SK-N-SH treated with all-trans-retinoic acid at 6 μM for 48 hours (cell line): ENCODE measurements around the gene CLEC20A.

Source experiments
- ATAC-seq: fragments of 200-7000 bp; cut with Tn5 transposase; 3 replicates; pipeline ENCODE4 v1.9.1; 2020; ENCODE audit warnings: mild to moderate bottlenecking, moderate library complexity
- BACH2 ChIP-seq: fragments of 250-450 bp; sonication (Bioruptor Pico); IDR thresholded peaks from 2 replicates; pipeline ENCODE4 v1.9.0; 2021; ENCODE audit warnings: mild to moderate bottlenecking, borderline replicate concordance
- CSDC2 ChIP-seq: fragments of 250-450 bp; sonication (Bioruptor Pico); IDR thresholded peaks from 2 replicates; pipeline ENCODE4 v1.5.0; 2020; ENCODE audit warnings: mild to moderate bottlenecking, moderate library complexity
- ESRRG ChIP-seq: fragments of 250-450 bp; sonication (Bioruptor Pico); IDR thresholded peaks from 2 replicates; pipeline ENCODE4 v1.6.1; 2021; ENCODE audit warnings: mild to moderate bottlenecking
- GLIS3 ChIP-seq: fragments of 250-450 bp; sonication (Bioruptor Pico); IDR thresholded peaks from 2 replicates; pipeline ENCODE4 v1.5.0; 2020; ENCODE audit warnings: mild to moderate bottlenecking, moderate library complexity
- ISL1 ChIP-seq: fragments of 250-450 bp; sonication (Bioruptor Pico); IDR thresholded peaks from 2 replicates; pipeline ENCODE4 v2.1.2; 2022; ENCODE audit warnings: mild to moderate bottlenecking, moderate library complexity
- OSR1 ChIP-seq: fragments of 250-450 bp; sonication (Bioruptor Pico); IDR thresholded peaks from 2 replicates; pipeline ENCODE4 v1.8.0; 2022; ENCODE audit warnings: moderate library complexity, mild to moderate bottlenecking, inconsistent platforms
- PPARA ChIP-seq: fragments of 250-450 bp; sonication (Bioruptor Pico); IDR thresholded peaks from 2 replicates; pipeline ENCODE4 v1.5.0; 2020; ENCODE audit warnings: mild to moderate bottlenecking, borderline replicate concordance
- ZC3H10 ChIP-seq: fragments of 250-450 bp; sonication (Bioruptor Pico); IDR thresholded peaks from 2 replicates; pipeline ENCODE4 v1.5.1; 2021; ENCODE audit warnings: mild to moderate bottlenecking, moderate library complexity
- ZFP30 ChIP-seq: fragments of 450-650 bp; formaldehyde crosslinking; IDR thresholded peaks from 2 replicates; pipeline ENCODE4 v1.5.0; 2022; ENCODE audit warnings: mild to moderate bottlenecking, moderate library complexity
- ZNF565 ChIP-seq: fragments of 450-650 bp; formaldehyde crosslinking; conservative IDR thresholded peaks from 2 replicates; pipeline ENCODE4 v1.5.0; 2020; ENCODE audit warnings: low read depth, mild to moderate bottlenecking, moderate library complexity
- ZNF70 ChIP-seq: fragments of 450-650 bp; formaldehyde crosslinking; IDR thresholded peaks from 2 replicates; pipeline ENCODE4 v1.5.0; 2020; ENCODE audit warnings: mild to moderate bottlenecking, moderate library complexity
- ZNF8 ChIP-seq: fragments of 450-650 bp; formaldehyde crosslinking; IDR thresholded peaks from 2 replicates; pipeline ENCODE4 v1.5.0; 2020; ENCODE audit warnings: mild to moderate bottlenecking, moderate library complexity
- TF ChIP-seq, protein P1 (sequence below): fragments of 250-450 bp; sonication (Bioruptor Pico); IDR thresholded peaks from 2 replicates; pipeline ENCODE4 v1.5.1; 2020; ENCODE audit warnings: low read depth, mild to moderate bottlenecking, moderate library complexity
- TF ChIP-seq, protein P2 (sequence below): fragments of 250-450 bp; sonication (Bioruptor Pico); IDR thresholded peaks from 2 replicates; pipeline ENCODE4 v1.5.0; 2020; ENCODE audit warnings: mild to moderate bottlenecking, moderate library complexity
- TF ChIP-seq, protein P3 (sequence below): fragments of 250-450 bp; sonication (Bioruptor Pico); IDR thresholded peaks from 2 replicates; pipeline ENCODE4 v1.5.1; 2021; ENCODE audit warnings: mild to moderate bottlenecking, moderate library complexity
- TF ChIP-seq, protein P4 (sequence below): fragments of 250-450 bp; sonication (Bioruptor Pico); IDR thresholded peaks from 2 replicates; pipeline ENCODE4 v1.8.0; 2021; ENCODE audit warnings: low read depth, mild to moderate bottlenecking, moderate library complexity, borderline replicate concordance
- TF ChIP-seq, protein P5 (sequence below): fragments of 250-450 bp; sonication (Bioruptor Pico); IDR thresholded peaks from 2 replicates; pipeline ENCODE4 v1.8.0; 2020; ENCODE audit warnings: mild to moderate bottlenecking, moderate library complexity, borderline replicate concordance

Gene CLEC20A

DNA sequence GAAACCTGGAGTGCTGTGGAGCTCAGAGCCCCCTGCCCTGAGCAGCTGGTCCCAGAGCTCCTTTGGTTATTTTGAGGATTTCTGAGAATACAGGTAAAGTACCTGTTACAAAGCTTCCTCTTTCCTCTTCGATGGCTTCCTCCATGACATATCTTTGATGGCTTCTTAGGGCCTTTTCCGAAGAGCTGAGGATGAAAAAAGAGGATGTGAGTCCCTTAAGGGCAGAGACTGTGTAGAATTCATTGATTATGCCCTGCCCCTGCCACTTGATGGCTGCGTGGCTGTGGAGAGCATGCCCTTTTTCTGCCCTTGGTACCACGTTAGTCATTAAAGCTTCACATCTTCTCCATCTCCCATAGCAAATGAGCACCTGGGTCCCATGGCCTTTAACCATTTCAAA, 30.4 kb upstream of the CLEC20A start:
- no peak for ATAC-seq
- TF ChIP-seq CSDC2, result no peak
- TF ChIP-seq, protein P1, sequence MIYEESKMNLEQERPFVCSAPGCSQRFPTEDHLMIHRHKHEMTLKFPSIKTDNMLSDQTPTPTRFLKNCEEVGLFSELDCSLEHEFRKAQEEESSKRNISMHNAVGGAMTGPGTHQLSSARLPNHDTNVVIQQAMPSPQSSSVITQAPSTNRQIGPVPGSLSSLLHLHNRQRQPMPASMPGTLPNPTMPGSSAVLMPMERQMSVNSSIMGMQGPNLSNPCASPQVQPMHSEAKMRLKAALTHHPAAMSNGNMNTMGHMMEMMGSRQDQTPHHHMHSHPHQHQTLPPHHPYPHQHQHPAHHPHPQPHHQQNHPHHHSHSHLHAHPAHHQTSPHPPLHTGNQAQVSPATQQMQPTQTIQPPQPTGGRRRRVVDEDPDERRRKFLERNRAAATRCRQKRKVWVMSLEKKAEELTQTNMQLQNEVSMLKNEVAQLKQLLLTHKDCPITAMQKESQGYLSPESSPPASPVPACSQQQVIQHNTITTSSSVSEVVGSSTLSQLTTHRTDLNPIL (CRISPR knock-in tag), result no peak
- TF ChIP-seq GLIS3 (CRISPR knock-in tag), result no peak
- no peak for TF ChIP-seq ZNF565 (CRISPR knock-in tag)
- TF ChIP-seq BACH2 (CRISPR knock-in tag), result no peak
- no peak for TF ChIP-seq ESRRG

DNA sequence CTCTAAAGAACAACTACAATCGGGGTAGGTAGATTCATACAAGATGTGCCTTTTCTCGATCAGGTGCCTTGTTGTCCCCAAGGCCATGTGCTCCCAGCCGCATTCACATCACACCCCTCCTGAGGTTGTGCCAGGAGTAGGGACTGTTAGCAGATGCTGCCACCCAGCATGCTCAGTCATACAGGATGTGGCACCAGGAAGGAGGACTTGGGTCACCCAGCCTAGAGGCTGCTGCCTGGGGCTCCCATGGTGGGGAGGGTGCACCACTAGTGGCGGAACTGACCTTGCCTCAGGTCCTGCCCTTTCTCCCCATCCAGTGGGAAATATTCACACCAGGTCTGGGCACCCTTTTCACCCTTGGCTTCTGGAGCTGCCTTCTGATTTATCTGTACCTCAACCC, 24.5 kb upstream of the CLEC20A start:
- TF ChIP-seq ZNF565 (CRISPR knock-in tag) (no peak), CSDC2 (no peak), GLIS3 (CRISPR knock-in tag) (no peak)
- no peak for ATAC-seq

DNA sequence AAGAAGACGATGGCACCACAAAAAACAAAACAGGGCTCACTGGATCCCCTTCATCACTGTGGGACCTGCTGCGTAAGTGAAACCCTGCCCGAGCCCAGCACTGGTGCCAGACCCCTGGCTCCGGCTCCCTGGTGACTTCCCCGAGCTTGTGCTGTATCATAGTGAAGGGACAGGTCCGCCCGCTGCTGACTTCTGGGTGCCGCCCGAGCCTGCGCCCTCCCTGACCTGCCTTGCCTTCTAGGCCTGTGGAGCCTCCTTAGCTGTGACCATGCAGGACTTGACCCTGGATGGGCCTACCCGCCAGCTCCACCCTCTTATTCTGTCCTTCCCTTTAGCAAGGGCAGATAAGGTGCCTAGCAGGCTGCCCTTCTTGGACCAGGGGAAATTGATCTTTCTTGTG, 24.0 kb upstream of the CLEC20A start:
- no peak for ATAC-seq
- TF ChIP-seq BACH2 (CRISPR knock-in tag) (no peak), ZNF8 (CRISPR knock-in tag) (no peak), ZC3H10 (CRISPR knock-in tag) (no peak), ZNF70 (CRISPR knock-in tag) (no peak), OSR1 (CRISPR knock-in tag) (no peak), ISL1 (CRISPR knock-in tag) (no peak), ZFP30 (no peak)
- TF ChIP-seq, protein P2, sequence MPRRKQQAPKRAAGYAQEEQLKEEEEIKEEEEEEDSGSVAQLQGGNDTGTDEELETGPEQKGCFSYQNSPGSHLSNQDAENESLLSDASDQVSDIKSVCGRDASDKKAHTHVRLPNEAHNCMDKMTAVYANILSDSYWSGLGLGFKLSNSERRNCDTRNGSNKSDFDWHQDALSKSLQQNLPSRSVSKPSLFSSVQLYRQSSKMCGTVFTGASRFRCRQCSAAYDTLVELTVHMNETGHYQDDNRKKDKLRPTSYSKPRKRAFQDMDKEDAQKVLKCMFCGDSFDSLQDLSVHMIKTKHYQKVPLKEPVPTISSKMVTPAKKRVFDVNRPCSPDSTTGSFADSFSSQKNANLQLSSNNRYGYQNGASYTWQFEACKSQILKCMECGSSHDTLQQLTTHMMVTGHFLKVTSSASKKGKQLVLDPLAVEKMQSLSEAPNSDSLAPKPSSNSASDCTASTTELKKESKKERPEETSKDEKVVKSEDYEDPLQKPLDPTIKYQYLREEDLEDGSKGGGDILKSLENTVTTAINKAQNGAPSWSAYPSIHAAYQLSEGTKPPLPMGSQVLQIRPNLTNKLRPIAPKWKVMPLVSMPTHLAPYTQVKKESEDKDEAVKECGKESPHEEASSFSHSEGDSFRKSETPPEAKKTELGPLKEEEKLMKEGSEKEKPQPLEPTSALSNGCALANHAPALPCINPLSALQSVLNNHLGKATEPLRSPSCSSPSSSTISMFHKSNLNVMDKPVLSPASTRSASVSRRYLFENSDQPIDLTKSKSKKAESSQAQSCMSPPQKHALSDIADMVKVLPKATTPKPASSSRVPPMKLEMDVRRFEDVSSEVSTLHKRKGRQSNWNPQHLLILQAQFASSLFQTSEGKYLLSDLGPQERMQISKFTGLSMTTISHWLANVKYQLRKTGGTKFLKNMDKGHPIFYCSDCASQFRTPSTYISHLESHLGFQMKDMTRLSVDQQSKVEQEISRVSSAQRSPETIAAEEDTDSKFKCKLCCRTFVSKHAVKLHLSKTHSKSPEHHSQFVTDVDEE (CRISPR knock-in tag), result no peak
- TF ChIP-seq, protein P3, sequence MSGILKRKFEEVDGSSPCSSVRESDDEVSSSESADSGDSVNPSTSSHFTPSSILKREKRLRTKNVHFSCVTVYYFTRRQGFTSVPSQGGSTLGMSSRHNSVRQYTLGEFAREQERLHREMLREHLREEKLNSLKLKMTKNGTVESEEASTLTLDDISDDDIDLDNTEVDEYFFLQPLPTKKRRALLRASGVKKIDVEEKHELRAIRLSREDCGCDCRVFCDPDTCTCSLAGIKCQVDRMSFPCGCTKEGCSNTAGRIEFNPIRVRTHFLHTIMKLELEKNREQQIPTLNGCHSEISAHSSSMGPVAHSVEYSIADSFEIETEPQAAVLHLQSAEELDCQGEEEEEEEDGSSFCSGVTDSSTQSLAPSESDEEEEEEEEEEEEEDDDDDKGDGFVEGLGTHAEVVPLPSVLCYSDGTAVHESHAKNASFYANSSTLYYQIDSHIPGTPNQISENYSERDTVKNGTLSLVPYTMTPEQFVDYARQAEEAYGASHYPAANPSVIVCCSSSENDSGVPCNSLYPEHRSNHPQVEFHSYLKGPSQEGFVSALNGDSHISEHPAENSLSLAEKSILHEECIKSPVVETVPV, result no peak
- TF ChIP-seq, protein P4, sequence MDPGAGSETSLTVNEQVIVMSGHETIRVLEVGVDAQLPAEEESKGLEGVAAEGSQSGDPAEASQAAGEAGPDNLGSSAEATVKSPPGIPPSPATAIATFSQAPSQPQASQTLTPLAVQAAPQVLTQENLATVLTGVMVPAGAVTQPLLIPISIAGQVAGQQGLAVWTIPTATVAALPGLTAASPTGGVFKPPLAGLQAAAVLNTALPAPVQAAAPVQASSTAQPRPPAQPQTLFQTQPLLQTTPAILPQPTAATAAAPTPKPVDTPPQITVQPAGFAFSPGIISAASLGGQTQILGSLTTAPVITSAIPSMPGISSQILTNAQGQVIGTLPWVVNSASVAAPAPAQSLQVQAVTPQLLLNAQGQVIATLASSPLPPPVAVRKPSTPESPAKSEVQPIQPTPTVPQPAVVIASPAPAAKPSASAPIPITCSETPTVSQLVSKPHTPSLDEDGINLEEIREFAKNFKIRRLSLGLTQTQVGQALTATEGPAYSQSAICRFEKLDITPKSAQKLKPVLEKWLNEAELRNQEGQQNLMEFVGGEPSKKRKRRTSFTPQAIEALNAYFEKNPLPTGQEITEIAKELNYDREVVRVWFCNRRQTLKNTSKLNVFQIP (CRISPR knock-in tag), result no peak

DNA sequence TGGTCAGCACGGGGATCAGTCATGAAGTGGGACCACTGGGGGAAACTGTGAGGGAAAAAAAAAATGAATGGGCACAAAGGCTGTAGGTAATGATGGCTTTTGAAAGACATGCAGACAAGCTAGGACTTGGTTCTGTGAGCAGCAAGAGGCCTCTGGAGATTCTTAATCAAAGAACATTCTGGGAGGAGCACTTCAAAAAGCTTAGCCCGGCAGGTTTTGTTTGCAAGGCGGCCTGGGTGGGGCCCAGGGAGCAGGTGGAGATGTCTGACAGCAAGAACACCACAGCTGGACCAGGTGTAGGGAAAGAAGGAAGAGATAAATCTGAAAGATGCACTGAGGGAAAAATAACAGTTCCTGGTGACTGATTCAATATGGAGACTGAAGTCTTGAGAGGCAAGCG, 22.1 kb upstream of the CLEC20A start:
- no peak for ATAC-seq

More for the DNA sequence above, 22.1 kb upstream of the CLEC20A start:
- TF ChIP-seq ZC3H10 (CRISPR knock-in tag) (no peak), GLIS3 (CRISPR knock-in tag) (no peak), CSDC2 (no peak), PPARA (CRISPR knock-in tag) (no peak), ZFP30 (no peak), ISL1 (CRISPR knock-in tag) (no peak), ZNF70 (CRISPR knock-in tag) (no peak)
- TF ChIP-seq, protein P5, sequence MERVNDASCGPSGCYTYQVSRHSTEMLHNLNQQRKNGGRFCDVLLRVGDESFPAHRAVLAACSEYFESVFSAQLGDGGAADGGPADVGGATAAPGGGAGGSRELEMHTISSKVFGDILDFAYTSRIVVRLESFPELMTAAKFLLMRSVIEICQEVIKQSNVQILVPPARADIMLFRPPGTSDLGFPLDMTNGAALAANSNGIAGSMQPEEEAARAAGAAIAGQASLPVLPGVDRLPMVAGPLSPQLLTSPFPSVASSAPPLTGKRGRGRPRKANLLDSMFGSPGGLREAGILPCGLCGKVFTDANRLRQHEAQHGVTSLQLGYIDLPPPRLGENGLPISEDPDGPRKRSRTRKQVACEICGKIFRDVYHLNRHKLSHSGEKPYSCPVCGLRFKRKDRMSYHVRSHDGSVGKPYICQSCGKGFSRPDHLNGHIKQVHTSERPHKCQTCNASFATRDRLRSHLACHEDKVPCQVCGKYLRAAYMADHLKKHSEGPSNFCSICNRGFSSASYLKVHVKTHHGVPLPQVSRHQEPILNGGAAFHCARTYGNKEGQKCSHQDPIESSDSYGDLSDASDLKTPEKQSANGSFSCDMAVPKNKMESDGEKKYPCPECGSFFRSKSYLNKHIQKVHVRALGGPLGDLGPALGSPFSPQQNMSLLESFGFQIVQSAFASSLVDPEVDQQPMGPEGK (CRISPR knock-in tag), result no peak
- TF ChIP-seq, protein P4 (CRISPR knock-in tag), result no peak
